ENCODE measurements around the gene METTL16. TPM values are rescaled to one million over a fixed set of nuclear protein-coding genes. Genes with fewer than 3 reads are reported as not detected.
A peak's percentile ranks its signal among the peaks of the same experiment; 100 is the strongest.
"Not testable (repeated sequence)": the region's sequence is repeated elsewhere in the genome, so short reads cannot be mapped to it uniquely, and the experiment has no call there.

Gene METTL16
- total RNA-seq, 1 experiment from 2014 or later = 29.2 TPM

GRCh38 chr17:2450016-2450650, 61.6 kb downstream of the METTL16 start:
- DNase-seq (ENCODE audit: low read depth) = no peak

- DNase-seq (ENCODE audit: low read depth) = no peak
Measured at GRCh38 chr17:2449486-2449885, 62.2 kb downstream of the METTL16 start.

- not testable (repeated sequence) for DNase-seq (ENCODE audit: low read depth)
Measured at GRCh38 chr17:2447479-2447878, 64.2 kb downstream of the METTL16 start.

DNA sequence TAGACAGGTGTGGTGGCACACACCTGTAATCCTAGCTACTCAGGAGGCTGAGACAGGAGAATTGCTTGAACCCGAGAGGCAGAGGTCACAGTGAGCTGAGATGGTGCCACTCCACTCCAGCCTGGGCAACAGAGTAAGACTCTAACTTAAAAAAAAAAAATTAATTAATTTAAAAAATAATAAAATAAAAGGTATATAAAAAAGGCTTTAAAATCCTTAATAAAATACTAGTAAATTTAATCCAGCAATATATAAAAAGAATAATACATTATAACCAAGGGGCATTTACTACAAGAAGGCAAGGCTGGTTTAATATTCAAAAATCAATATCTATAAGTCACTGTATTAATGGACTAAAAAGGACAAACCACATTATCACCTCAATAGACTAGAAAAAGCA, 66.0 kb downstream of the METTL16 start:
- no peak for DNase-seq (ENCODE audit: low read depth)

DNA sequence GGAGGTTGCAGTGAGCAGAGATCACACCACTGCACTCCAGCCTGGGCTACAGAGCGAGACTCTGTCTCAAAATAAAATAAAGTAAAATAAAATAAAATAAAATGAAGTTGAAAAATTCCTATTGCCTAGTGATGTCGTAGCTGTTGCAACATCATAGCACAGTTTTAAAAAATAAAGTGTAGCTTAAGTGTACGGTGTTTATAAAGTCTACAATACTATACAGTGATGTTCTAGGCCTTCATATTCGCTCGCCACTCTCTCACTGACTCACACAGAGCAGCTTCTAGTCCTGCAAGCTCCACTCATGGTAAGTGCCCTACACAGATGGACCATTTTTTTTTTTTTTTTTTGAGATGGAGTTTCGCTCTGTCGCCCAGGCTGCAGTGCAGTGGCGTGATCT, 67.3 kb downstream of the METTL16 start:
- DNase-seq (ENCODE audit: low read depth) = no peak

DNA sequence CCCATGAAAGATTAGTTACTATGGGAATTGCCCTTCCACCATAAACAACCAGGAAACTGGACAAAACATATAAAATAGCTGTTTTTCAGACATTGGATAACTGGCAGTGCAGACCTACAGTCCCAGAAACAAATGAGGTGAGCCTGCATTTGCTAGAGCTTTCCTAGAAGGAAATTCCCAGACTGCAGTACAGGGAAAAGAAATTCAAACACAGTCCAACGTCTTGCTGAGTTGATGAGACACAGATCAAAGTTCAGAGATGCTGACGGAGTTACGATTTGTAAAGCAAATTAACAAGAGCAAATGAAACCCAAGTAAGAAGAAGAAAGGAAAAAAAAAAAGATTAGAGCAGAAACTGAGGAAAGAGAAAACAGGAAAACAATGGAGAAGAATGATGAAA, 69.5 kb downstream of the METTL16 start:
- no peak for DNase-seq (ENCODE audit: low read depth)

- DNase-seq (ENCODE audit: low read depth) = no peak
Measured at GRCh38 chr17:2440930-2441329, 70.8 kb downstream of the METTL16 start.

DNA sequence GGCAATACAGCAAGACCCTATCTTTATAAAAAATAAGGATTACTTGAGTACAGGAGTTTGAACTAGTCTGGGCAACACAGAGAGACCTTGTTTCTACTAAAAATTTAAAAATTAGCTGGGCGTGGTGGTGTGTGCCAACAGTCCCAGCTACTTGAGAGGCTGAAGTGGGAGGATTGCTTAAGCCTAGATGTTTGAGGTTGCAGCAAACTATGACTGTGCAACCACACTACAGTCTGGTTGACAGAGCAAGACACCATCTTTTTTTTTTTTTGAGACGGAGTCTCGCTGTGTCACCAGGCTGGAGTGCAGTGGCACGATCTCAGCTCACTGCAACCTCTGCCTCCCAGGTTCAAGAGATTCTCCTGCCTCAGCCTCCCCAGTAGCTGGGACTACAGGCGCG, 71.7 kb downstream of the METTL16 start:
- DNase-seq (ENCODE audit: low read depth) = peak; percentile 35

GRCh38 chr17:2438823-2439222, 72.9 kb downstream of the METTL16 start:
- peak; percentile 37 for DNase-seq (ENCODE audit: low read depth)

DNA sequence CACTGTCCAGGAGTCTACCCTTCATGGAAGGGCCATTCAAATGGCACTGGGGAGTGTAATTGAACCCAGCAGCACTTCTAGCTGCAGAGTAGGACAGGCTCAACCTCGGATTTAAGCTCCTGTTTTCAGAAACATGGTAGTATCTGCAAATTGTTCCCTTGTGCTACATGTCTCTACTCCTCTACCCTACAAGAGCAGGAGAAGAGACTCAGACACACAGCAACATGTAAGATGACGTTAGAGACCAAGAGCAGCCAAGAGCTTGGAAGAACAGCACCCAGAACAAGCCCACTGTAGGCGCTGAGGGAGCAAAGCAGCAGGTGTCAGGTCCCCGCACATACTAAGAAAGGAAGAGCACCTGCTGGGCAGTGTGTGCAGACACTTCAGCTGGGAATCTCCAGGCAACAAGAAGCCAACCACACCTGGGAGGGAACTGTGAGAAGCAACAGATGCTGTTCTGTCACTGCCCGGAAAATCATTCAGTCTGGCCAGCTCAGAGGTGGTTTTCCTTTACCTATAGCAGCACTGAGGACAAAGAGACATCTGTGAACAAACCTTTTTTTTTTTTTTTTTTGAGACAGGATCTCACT, 75.3 kb downstream of the METTL16 start:
- DNase-seq (ENCODE audit: low read depth) = no peak

DNA sequence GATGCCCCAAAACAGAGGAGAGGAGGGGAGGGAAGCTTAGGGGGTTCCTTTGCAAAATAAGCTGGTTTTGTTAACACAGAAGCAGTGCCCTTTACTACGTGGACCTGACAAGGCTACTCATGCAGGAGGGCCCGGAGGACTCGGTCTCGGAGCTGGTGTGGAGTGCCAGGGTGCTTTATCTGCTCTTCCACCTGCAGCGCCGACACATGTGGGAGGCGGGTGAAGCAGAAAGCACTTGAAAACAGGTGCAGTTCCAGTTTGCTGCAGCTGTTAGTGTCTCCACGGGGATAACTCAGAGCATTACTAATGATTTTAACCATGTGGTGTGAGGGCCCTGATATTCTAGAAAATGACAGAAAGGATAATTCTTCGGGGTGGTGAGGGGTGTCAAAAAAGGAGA, 75.8 kb downstream of the METTL16 start:
- DNase-seq (ENCODE audit: low read depth) = no peak

GRCh38 chr17:2435181-2435741, 76.4 kb downstream of the METTL16 start:
- DNase-seq (ENCODE audit: low read depth) = no peak

DNA sequence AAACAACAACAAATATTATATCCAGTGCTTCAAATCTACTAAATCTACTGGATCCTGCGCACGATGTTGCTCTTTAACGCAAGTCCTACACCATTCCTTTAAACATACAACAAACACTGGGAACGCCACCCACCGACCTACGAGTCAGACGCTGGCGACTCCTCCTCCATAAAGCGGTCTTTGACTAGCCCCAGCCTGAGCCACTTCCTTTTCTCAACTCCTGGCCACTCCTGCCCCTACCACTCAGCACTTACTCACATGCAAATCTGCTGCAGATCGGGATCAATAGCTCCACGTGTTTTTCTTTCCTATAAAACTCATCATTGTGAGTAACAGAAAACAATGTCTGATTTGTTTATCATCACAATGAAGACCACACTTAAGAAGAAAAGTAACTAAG, 78.0 kb downstream of the METTL16 start:
- DNase-seq (ENCODE audit: low read depth) = no peak

- no peak for DNase-seq (ENCODE audit: low read depth)
Measured at GRCh38 chr17:2427910-2428309, 83.8 kb downstream of the METTL16 start.

DNA sequence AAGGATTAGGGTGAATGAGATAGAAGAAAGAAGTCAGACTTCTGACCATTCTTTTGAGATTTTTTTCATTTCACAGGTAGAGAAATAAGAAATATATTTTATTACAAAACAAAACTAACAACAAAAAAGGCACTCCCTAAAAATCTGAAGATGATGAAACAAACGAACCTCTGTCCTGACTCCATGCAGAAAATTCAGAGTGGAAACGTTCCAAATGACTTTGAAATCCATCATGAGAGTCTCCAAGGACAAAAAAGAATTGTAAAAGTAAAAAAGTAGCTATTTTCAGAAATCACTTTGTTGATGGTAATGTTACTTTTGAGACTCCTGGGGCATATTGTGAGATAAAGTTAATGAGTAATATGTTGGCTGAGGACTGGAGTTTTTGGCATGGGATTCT, 84.5 kb downstream of the METTL16 start:
- DNase-seq (ENCODE audit: low read depth) = no peak

DNA sequence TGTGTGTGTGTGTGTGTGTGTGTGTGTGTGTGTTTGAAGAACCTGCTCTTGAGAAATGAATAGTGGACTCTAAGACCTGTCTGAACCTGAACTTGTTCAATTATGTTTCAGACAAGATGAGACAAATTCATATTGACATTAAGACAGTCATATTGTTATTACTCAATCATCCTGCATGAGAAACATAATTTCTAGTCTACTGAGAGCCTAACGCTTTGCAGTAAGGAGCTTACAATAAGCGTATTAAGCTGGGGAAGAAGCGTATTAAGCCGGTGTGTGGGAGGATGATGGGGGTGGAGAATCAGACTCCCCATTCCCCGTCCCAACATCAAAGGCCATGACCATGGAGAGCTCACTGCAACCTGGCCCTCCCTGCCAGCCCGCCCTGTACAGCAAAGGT, 88.4 kb downstream of the METTL16 start:
- DNase-seq (ENCODE audit: low read depth) = no peak

- DNase-seq (ENCODE audit: low read depth) = no peak
Measured at GRCh38 chr17:2421315-2422147, 90.2 kb downstream of the METTL16 start.

GRCh38 chr17:2420176-2420575, 91.5 kb downstream of the METTL16 start:
- DNase-seq (ENCODE audit: low read depth) = no peak

GRCh38 chr17:2419486-2419885, 92.2 kb downstream of the METTL16 start:
- no peak for DNase-seq (ENCODE audit: low read depth)

- DNase-seq (ENCODE audit: low read depth) = no peak
Measured at GRCh38 chr17:2418572-2418971, 93.1 kb downstream of the METTL16 start.

GRCh38 chr17:2416010-2416734, 95.5 kb downstream of the METTL16 start:
- peak; percentile 77 for DNase-seq (ENCODE audit: low read depth)

- no peak for DNase-seq (ENCODE audit: low read depth)
Measured at GRCh38 chr17:2415081-2415480, 96.6 kb downstream of the METTL16 start.
